ENCODE results near the gene DVL1.

The DVL1 gene

GRCh38 chr1:1295154-1295923, 53.9 kb downstream of the DVL1 start:
- no peak for DNase-seq (ENCODE audit: low spot score)

DNA sequence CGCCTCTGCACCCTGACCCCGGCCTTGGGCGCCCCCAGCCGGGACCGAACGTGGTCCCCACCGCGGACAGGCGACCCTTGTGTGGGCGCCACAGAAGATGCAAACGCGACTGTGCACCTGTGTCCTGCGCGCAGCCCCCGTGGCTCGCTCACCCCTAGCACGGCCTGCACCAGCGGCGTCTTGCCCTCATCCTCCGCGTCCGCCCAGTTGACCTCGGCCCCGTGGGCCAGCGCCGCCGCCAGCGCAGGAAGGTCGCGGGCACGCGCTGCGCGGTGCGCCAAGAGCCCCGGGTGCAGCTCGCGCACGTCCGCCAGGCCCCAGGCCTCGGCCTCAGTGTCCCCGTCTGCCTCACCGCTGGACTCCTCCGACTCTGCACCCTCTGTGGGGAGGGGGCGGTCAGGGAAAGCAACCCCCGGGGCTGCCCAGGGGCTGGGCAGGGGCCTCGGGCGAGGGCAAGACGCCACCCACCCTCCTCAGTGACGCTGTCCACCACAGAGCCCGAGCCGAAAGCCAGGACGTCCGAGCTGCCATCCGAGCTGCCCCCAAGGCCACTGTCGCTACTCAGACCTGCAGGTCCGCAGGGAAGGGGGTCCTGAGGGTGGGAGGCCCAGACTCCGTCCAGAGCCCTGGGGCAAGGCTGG, 54.8 kb downstream of the DVL1 start:
- DNase-seq (ENCODE audit: low spot score) = no peak

DNA sequence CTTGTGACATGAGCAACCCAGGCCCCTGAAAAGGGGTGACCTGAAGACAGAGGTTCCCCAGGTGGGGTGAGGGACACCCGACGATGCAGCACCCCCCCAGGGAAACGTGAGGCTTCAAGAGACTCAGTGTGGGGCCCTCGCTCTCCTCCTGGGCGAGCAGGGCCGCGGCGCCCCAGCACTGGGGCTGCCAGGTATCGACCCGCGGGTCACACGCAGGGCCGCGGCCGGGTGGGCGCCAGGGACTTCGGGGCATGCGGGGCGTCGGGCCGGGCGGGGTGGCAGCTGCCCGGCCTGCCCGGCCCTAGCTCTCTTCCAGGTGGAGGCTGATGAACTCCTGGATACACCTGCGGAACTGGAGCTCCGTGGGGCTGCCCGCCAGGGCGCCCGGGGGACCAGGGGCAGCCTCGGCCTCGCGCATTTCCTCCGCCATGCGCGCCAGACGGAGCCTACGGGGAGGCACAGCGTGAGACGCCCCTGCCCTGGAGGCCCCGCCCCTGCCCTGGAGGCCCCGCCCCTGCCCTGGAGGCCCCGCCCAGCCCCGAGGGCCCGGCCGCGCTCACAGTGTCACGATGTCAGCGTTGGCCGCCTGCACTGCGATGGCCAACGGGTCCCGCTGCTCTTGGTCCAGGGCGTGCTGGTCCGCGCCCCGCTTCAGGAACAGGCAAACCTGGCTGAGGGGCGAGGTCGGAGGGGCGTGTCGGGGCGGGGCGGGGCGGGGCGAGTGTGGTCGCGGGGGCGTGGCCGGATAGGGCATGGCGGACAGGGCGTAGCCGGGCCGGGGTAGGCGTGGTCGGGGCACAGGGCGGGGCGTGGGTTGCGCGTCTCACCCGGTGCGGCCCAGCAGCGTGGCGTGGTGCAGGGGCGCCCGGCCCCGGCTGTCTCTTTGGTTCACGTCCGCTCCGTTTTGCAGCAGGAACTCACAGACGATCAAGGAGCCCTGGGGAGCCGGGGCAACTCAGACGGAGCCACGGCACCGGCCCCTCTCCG, 55.7 kb downstream of the DVL1 start:
- no peak for DNase-seq (ENCODE audit: low spot score)

DNA sequence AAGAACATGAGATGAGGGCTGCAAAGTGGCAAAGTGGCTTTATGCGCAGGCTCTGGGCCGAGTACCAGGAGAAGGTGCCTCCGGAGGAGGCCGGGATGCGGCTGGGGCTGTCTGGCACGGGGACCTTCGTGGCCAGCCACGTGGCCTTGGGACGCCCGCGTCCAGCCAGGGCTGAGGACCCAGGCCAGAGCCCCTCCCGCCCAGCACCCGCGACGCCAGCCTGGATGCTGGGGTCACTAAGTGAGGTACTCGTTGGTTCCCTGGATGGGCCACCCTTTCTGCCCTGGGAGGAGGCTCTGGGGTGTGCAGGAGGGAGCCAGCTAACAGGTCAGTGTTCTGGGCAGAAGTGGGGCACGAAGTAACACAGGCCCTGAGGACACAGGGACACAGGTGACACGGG, 56.4 kb downstream of the DVL1 start:
- no peak for DNase-seq (ENCODE audit: low spot score)

- DNase-seq (ENCODE audit: low spot score) = no peak
Observed at GRCh38 chr1:1292442-1292779, 56.8 kb downstream of the DVL1 start.

- peak; percentile 78 for DNase-seq (ENCODE audit: low spot score)
Observed at GRCh38 chr1:1291548-1292441, 57.4 kb downstream of the DVL1 start.

- DNase-seq (ENCODE audit: low spot score) = no peak
Observed at GRCh38 chr1:1291023-1291528, 58.1 kb downstream of the DVL1 start.

DNA sequence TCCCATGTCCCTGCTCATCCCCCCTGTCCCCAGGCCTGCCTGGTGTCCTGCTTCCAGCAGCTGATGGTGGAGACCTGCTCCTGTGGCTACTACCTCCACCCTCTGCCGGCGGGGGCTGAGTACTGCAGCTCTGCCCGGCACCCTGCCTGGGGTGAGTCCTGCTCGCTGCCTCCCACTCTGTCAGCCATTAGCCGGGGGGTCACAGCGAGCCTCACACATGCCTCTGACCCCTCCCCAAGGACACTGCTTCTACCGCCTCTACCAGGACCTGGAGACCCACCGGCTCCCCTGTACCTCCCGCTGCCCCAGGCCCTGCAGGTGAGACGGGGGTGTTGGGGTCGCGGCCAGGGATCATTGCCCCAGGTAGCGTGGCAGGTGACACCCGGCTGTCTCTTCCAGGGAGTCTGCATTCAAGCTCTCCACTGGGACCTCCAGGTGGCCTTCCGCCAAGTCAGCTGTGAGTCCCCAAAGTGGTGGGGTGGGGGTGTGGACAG, 58.9 kb downstream of the DVL1 start:
- DNase-seq (ENCODE audit: low spot score) = peak; percentile 76

- no peak for DNase-seq (ENCODE audit: low spot score)
Observed at GRCh38 chr1:1287288-1288110, 61.7 kb downstream of the DVL1 start.

GRCh38 chr1:1286313-1287261, 62.6 kb downstream of the DVL1 start:
- no peak for DNase-seq (ENCODE audit: low spot score)

DNA sequence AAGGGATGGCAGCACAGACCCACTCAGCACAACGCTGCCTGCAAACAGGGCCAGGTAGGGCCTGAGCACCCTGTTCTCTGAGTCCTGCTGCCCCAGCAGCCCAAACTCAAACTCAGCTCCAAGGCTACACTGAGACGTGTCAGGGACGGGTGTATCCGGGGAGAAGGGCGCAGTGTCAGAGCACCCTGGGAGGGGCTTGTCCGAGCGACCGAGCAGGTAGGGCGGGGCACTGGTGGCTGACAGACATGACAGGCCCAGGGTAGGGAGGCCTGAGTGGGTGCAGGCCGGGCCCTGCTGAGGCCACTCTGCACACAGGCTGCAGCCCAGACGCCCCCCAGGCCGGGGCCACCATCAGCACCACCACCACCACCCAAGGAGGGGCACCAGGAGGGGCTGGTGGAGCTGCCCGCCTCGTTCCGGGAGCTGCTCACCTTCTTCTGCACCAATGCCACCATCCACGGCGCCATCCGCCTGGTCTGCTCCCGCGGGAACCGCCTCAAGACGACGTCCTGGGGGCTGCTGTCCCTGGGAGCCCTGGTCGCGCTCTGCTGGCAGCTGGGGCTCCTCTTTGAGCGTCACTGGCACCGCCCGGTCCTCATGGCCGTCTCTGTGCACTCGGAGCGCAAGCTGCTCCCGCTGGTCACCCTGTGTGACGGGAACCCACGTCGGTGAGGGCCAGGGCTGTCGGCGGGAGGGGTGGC, 63.5 kb downstream of the DVL1 start:
- DNase-seq (ENCODE audit: low spot score) = peak; percentile 45
